ENCODE data around the gene CAPSL. TPM values are rescaled to one million over a fixed set of nuclear protein-coding genes. Genes with fewer than 3 reads are reported as not detected.

CAPSL gene
- total RNA-seq, 4 donors from 2014 or later: not detected

DNA sequence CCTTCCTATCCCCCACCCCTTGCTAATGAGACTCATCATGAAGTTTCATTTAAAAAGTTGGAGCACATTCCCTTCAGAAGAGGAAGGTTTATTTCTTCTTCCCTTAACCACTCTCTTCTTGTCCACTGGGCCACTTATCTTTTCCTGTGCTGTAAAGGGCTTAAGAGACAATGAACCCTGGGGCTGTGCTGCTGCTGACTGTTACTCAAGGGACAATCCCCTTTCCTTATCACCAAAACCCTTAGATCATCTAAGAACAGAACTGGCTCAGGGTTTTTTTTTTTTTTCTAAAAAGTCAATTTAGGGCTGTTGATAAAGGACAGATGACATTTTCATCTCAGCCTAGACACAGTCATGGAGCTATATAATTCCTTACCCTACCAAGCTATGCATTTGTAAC, 29.6 kb downstream of the CAPSL start:
- H3K9me3 ChIP-seq: no peaks in the 10 kb centered on the region
- no peaks in the 10 kb centered on the region for H3K27me3 ChIP-seq
- H3K4me3 ChIP-seq: no peak overlapping the region
- no peak for DNase-seq
- TF ChIP-seq CTCF (IDR thresholded peaks at IDR 0.05): no peak
- TF ChIP-seq POLR2A (IDR thresholded peaks at IDR 0.05): no peak
- no peaks in the 10 kb centered on the region for H3K36me3 ChIP-seq
- intact Hi-C loops (cut with DNase I): no loop called here
- H3K27ac ChIP-seq: no peak overlapping the region
- H3K4me1 ChIP-seq: no peaks in the 10 kb centered on the region

DNA sequence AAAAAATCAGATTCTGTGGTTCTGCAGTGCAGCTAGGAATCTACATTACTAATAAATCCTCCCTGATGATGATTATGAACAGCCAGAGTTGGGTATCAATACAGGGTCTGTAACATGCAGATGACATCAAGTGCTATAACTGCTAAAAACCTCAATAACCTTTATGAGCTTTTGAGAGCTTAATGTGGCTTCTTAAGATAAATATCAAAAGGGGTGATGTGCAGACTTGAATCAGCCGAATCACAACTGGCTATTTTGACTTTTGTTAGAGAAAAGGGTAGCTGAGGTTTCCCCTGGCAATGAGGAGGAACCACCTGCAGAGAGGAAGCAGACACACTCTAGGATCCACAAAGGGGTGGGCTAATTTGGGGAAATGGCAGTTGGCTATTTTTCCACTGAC, 30.2 kb downstream of the CAPSL start:
- DNase-seq: no peak
- intact Hi-C loops (cut with DNase I): no loop called here

DNA sequence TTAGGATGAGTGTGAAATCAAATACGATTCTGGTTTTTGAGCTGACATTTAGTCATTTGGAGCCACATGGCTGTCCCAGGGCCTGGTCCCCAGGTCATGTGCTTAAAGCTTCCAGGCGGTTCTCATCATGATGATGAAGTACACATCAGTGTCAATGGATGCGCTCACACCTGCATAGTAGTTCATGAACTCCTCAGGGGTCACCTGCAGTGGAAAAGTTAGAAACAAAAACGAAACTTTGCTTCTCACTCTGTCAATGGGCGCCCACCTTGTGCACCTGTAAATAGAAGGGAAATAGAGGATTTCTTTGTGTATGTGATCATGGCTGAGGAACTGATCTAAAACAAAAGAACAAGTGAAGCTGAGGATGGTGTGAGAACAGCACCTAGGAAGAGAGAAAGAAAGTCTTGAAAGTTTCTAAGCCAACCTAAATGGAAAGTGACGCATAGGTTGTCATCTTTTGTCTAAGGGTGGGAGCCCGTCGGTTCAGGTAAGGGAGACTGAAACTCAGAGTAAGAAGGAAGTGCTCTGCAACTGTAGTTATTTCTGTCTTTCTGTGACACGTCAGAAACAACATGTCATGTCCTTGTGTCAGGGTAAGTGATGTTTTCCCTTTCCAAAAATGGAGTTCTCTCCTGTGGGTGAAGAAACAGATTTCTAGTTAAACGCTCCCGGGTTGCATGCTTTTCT, 33.8 kb downstream of the CAPSL start:
- H3K27me3 ChIP-seq: no peaks in the 10 kb centered on the region
- H3K27ac ChIP-seq: no peak overlapping the region
- TF ChIP-seq POLR2A (IDR thresholded peaks at IDR 0.05) (no peak), CTCF (IDR thresholded peaks at IDR 0.05) (no peak)
- no peaks in the 10 kb centered on the region for H3K36me3 ChIP-seq
- intact Hi-C loops (cut with DNase I): no loop called here
- WGBS, 2 donors: 73% methylated on average over 11 of the region's 11 CpGs
- no peak for DNase-seq
- H3K4me1 ChIP-seq: no peaks in the 10 kb centered on the region
- no peaks in the 10 kb centered on the region for H3K9me3 ChIP-seq
- H3K4me3 ChIP-seq: no peak overlapping the region

More for the DNA sequence above, 30.2 kb downstream of the CAPSL start:
- H3K4me1 ChIP-seq: no peaks in the 10 kb centered on the region
- WGBS, 2 donors: 36 to 39% methylated on average over 1 of the region's 1 CpG
- H3K36me3 ChIP-seq: no peaks in the 10 kb centered on the region
- H3K27ac ChIP-seq: no peak overlapping the region
- no peak for TF ChIP-seq CTCF (IDR thresholded peaks at IDR 0.05)
- TF ChIP-seq POLR2A (IDR thresholded peaks at IDR 0.05): no peak
- no peak overlapping the region for H3K4me3 ChIP-seq
- H3K9me3 ChIP-seq: no peaks in the 10 kb centered on the region
- no peaks in the 10 kb centered on the region for H3K27me3 ChIP-seq

DNA sequence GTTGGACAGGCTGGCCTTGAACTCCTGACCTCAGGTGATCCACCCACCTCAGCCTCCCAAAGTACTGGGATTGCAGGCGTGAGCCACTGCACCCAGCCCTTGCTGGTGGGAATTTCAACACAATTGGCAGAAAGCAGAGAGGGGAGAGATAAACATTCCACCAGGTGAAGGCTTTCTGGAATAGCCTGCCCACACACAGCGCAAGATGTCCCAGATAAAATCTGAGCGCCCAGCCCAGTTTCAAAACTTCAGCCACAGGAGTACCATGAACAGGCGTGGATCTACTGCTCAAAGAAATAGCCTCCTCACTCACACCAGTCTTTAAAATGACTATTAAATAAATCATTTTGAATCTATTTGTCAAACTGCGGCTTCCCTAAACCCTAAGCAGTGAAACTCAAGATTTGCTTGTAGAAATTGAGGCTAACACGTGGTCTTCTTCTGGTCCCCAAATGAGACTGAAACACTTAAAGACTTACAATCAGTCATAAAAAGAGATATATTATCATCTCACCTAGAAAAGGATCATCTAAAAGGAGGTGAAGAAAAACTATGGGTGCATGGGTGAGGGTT, 34.7 kb downstream of the CAPSL start:
- no peaks in the 10 kb centered on the region for H3K27me3 ChIP-seq
- WGBS, 2 donors: 84 to 92% methylated on average over 5 to 6 of the region's 6 CpGs
- intact Hi-C loops (cut with DNase I): no loop called here
- no peak overlapping the region for H3K27ac ChIP-seq
- H3K9me3 ChIP-seq: no peaks in the 10 kb centered on the region
- TF ChIP-seq CTCF (IDR thresholded peaks at IDR 0.05): no peak
- no peak for TF ChIP-seq POLR2A (IDR thresholded peaks at IDR 0.05)
- H3K4me3 ChIP-seq: no peak overlapping the region
- no peaks in the 10 kb centered on the region for H3K4me1 ChIP-seq
- H3K36me3 ChIP-seq: no peaks in the 10 kb centered on the region
- no peak for DNase-seq

GRCh38 chr5:35902046-35902672, 36.3 kb downstream of the CAPSL start:
- no peaks in the 10 kb centered on the region for H3K36me3 ChIP-seq
- no peak overlapping the region for H3K4me3 ChIP-seq
- no peaks in the 10 kb centered on the region for H3K4me1 ChIP-seq
- WGBS, 2 donors: 59 to 60% methylated on average over 2 of the region's 2 CpGs
- TF ChIP-seq POLR2A (IDR thresholded peaks at IDR 0.05) (no peak), CTCF (IDR thresholded peaks at IDR 0.05) (no peak)
- H3K9me3 ChIP-seq: no peaks in the 10 kb centered on the region
- intact Hi-C loops (cut with DNase I): no loop called here
- DNase-seq: no peak
- no peak overlapping the region for H3K27ac ChIP-seq
- H3K27me3 ChIP-seq: no peaks in the 10 kb centered on the region

All from esophagus squamous epithelium (tissue), 5 donors.